ENCODE data around the gene LYRM4. TPM values are rescaled to one million over a fixed set of nuclear protein-coding genes. Genes with fewer than 3 reads are reported as not detected.
A peak's percentile ranks its signal among the peaks of the same experiment; 100 is the strongest.

Gene LYRM4
- total RNA-seq, 1 donor from 2014 or later, result 19.2 TPM

- H3K4me1 ChIP-seq, result peaks cover 36% of the 10 kb centered on the region
- TF ChIP-seq POLR2A (IDR thresholded peaks at IDR 0.05) (no peak), POLR2AphosphoS5 (IDR thresholded peaks at IDR 0.05; ENCODE audit: insufficient read depth in 1 of 2, low read depth in 1 of 2) (peak; percentile 22 to 55)
- intact Hi-C loops (cut with DNase I), result no loop called here
- H3K9me3 ChIP-seq, result no peaks in the 10 kb centered on the region
- no peak overlapping the region for H3K4me3 ChIP-seq
- H3K36me3 ChIP-seq, result no peaks in the 10 kb centered on the region
- peak in 1 of 2 donors; percentile 74 for DNase-seq (ENCODE audit: extremely low spot score in 2 of 2)
- H3K27me3 ChIP-seq, result no peaks in the 10 kb centered on the region
- peak overlapping the region; percentile 55 for H3K27ac ChIP-seq
These were observed 178.1 kb downstream of the LYRM4 start for GRCh38 chr6:5082487-5083306.

DNA sequence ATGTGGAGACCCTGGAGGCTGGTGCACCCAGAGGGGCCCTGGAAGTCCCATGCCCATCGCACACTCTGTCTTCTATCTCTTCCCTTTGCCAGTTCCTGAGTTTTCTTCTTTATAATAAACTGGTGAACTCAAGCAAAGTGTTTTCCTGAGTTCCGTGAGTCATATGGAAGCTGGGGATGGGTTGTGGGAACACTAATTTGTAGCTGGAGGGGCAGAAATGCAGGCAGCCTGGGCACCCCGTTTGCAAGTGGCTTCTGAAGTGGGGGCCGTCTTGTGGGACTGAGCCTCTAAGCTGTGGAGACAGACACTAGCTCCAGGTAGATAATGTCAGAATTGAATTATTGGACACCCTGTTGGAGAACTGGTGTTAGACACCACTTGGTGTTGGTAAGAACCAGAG, 178.8 kb downstream of the LYRM4 start:
- TF ChIP-seq POLR2A (IDR thresholded peaks at IDR 0.05) (no peak), POLR2AphosphoS5 (IDR thresholded peaks at IDR 0.05; ENCODE audit: insufficient read depth in 1 of 2, low read depth in 1 of 2) (no peak), CTCF (IDR thresholded peaks at IDR 0.05) (no peak)
- Histone ChIP-seq H3K4me3 (no peak overlapping the region), H3K36me3 (no peaks in the 10 kb centered on the region), H3K27me3 (no peaks in the 10 kb centered on the region), H3K4me1 (peaks cover 28% of the 10 kb centered on the region), H3K9me3 (no peaks in the 10 kb centered on the region), H3K27ac (peak overlapping the region; percentile 55)
- DNase-seq (ENCODE audit: extremely low spot score in 2 of 2), result peak in 1 of 2 donors; percentile 82
- intact Hi-C loops (cut with DNase I), result no loop called here

DNA sequence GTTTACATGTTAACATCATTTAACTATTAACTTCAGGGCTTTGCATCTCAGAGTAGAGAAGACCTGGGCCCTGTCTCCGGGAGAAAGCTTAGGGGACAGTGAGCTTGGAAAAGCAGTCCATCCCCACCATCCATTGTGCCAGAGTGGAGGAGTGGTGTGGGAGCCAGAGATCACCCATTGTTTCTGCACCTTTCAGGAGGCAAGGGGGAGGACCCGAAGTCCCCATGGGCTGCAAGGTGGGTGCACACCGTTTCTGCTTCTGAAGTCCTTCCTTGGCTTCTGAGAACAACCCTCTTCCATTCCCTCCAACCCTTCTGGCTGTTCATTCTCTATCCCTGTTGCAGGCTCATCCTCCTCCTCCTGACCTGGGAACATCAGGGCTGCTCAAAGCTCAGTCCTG, 179.6 kb downstream of the LYRM4 start:
- Histone ChIP-seq H3K4me1 (peaks cover 21% of the 10 kb centered on the region), H3K36me3 (no peaks in the 10 kb centered on the region), H3K4me3 (no peak overlapping the region), H3K9me3 (no peaks in the 10 kb centered on the region), H3K27me3 (no peaks in the 10 kb centered on the region), H3K27ac (no peak overlapping the region)
- intact Hi-C loops (cut with DNase I), result no loop called here
- TF ChIP-seq CTCF (IDR thresholded peaks at IDR 0.05) (no peak), POLR2A (IDR thresholded peaks at IDR 0.05) (no peak), POLR2AphosphoS5 (IDR thresholded peaks at IDR 0.05; ENCODE audit: insufficient read depth in 1 of 2, low read depth in 1 of 2) (no peak)
- DNase-seq (ENCODE audit: extremely low spot score in 2 of 2), result peak in 1 of 2 donors; percentile 85

GRCh38 chr6:5080574-5080973, 180.2 kb downstream of the LYRM4 start:
- no peak for DNase-seq (ENCODE audit: extremely low spot score in 2 of 2)
- intact Hi-C loops (cut with DNase I), result no loop called here
- Histone ChIP-seq H3K9me3 (no peaks in the 10 kb centered on the region), H3K27me3 (no peaks in the 10 kb centered on the region), H3K27ac (no peak overlapping the region), H3K4me1 (peaks cover 17% of the 10 kb centered on the region), H3K4me3 (no peak overlapping the region), H3K36me3 (no peaks in the 10 kb centered on the region)
- TF ChIP-seq CTCF (IDR thresholded peaks at IDR 0.05), result no peak
- TF ChIP-seq POLR2AphosphoS5 (IDR thresholded peaks at IDR 0.05; ENCODE audit: insufficient read depth in 1 of 2, low read depth in 1 of 2), result no peak
- TF ChIP-seq POLR2A (IDR thresholded peaks at IDR 0.05), result no peak

DNA sequence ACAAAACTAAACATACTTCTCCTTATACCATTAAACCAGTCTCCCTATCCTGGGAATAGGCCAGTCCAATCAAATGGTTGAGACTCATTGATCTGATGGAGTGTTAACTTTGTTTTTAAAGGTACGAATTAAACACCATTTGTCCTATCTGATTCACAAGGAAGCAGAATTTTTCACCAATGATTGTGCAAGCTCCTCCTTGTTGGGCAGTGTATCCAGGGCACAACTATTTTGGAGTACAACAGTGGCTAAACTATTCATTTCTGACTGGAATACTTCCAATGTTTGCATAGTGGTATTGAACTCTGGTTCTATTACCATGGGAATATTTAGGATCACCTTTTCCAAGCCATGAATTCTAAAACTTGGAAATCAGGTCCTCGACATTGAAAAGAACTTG, 181.1 kb downstream of the LYRM4 start:
- Histone ChIP-seq H3K27ac (no peak overlapping the region), H3K4me1 (peaks cover 17% of the 10 kb centered on the region), H3K27me3 (no peaks in the 10 kb centered on the region), H3K4me3 (no peak overlapping the region), H3K36me3 (no peaks in the 10 kb centered on the region), H3K9me3 (no peaks in the 10 kb centered on the region)
- DNase-seq (ENCODE audit: extremely low spot score in 2 of 2), result no peak
- TF ChIP-seq CTCF (IDR thresholded peaks at IDR 0.05), result no peak
- no peak for TF ChIP-seq POLR2AphosphoS5 (IDR thresholded peaks at IDR 0.05; ENCODE audit: insufficient read depth in 1 of 2, low read depth in 1 of 2)
- no peak for TF ChIP-seq POLR2A (IDR thresholded peaks at IDR 0.05)
- intact Hi-C loops (cut with DNase I), result no loop called here
